Stimulated activated CD4-positive, alpha-beta T cell treated with anti-CD3 and anti-CD28 coated beads, Interleukin-4, amount 100 ng/mL, for 24 hours (primary cell): Measurements from ENCODE around the gene DPM2.
A peak's percentile ranks its signal among the peaks of the same experiment; 100 is the strongest.

Source experiments
- DNase-seq: peaks from one replicate; pipeline ENCODE4 v3.0.0-alpha.2; 2020

Gene DPM2

DNA sequence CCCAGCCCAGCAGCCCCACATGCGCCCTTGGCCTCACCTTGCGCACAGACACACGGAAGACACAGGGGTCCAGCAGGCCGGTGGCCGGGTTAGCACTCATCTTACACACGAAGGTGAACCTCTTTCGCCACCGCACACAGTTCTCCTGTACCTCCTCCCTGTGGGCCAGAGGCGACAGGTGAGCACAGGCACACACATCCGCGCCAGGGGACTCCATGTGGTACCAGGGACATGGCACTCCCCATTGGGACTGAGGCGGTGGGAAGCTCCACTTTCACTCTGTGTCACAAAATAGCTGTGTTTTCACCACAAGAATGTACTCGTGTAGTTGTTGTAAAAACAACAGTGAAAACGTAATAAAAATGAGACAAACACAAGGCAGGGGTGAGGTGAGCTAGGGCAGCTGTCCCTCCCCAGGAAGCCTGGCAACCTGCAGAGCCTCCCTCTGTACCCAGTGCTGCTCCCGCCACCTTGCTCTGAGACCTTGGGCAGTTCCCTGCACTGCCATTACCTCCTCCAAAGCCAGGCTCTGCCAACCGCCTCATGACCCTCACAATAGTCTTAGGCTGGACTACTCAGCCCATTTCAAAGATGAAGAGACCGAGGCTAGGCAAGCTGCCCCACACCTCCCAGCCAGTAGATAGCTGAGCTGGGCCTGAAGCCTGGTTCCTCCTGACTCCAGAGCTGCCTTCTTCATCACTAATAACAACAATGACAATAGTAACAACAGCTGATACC, 16.3 kb upstream of the DPM2 start:
- no peak for DNase-seq

DNA sequence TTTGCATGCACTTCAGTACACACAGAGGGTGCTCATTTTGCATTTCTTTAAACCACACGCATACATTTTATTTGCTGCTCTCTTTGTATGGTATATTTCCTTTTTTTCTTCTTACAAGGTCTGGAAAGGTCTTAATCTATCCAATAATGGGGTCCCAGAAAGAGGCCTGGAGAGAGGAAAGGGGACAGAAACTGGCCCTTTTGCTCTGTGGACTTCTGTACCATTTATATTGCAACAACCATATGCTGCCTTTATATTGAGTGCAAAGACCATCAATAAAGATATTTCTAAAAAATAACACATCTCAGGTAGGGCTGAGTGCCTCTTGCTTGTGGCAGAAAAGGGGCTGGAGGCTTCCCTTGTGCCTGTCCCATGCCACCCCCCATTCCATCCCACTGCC, 15.5 kb upstream of the DPM2 start:
- DNase-seq = no peak

DNA sequence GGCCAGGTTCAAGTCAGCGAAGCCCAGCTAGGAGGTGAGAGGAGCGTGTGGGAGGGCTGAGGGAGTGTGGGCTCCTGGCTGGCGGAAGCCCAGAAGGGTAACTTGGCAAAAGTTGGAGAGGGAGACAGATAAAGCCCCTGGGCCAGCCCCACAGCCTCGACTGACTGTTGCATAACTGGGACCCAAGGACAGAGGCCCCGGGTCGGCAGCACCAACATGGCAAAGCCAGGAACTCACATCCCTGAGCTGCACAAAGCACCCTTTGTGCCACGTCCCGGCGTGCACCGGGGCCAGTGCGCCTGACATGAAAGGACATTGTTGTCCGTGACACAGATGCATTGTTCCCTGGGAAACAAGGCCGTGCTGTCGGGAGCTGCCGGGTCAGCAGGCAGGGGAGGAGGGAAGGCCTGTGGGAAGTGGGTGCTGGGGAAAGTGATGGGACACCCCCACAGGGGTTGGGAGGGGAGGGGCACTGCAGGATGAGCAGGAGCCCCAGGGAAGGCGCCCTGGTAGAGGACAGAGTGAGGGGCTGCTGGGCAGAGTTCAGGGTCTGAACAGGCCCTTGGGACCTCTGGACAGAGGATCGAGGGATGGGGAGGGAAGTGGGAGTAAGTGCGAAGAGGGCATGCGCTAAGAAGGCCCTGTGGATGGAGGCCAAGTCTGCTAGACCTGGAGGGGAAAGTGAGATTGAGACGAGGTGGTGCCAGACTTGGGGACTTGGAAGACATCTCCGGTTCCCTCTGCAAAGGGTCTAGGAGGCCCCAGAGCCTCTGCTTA, 13.0 kb upstream of the DPM2 start:
- DNase-seq = no peak

DNA sequence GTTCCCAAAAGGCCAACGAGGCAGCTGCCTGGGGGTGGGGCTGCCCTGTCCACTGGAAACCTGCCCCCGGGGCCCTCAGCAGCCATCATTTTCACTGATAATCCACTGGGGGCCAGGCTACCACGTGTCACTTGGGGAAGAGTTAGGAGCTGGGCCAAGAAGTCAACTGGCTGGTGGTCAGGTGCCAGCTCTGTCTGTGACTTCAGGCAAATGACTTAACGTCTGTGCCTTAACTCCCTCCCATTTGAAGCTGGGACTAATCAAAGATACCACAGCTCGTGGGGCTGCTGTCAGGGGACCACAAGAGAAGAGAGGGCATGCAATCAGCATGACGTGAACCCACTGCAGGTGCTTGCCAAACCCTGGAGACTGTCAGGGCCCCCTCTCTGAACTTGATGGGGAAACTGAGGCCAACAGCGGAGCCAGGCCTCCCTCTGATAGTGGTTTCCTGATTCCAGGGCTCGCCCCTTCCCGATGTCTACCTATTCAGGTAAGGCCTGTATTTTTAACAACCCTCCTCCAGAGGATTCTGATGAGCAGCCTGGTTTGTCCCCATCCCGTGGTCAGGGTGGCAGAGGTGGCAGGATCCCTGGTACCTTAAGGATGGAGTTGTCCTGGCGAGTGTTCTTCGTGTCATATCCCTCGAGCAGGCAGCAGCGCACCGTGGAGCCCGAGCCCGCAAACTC, 12.3 kb upstream of the DPM2 start:
- DNase-seq = no peak

DNA sequence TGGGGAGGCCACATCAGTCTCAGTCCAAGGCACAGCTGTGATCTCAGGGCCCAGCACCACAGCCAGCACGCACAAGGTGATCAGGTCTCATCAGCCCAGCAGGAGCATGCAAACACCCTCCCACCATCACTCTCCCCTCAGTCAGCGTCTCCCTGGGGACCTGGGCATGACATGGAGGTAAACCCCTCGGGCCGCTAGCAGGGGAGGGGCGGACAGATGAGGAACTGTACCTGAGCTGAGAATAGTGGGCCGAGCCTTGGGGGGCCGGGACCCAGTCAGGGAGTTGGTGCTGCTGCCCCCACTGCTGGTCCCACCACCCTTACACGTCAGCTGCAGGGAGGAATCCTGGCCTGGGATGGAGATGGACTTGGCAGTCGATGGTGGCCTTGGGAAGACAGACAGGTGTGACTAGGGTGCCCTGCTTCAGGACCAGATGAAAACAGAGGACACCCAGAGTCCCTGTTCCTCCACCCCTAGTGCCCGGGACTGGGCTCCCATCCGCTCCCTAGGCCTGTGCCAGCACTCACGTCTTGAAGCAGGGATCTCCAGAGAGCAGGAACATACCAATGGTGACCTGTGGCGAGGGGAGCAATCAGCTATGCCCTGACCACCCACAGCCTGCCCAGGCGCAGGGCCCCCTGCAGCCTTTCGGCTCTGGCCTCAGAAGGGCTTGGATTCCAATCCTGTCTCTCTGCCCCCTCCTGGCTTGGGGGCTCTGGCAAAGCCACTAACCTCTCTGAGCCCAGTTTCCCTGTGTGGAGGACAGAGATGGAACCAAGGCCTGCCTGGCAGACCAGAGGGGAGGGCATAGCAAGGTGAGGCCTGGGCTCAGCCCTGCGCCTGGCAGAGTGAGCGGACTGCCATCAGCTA, 10.4 kb upstream of the DPM2 start:
- DNase-seq = no peak

DNA sequence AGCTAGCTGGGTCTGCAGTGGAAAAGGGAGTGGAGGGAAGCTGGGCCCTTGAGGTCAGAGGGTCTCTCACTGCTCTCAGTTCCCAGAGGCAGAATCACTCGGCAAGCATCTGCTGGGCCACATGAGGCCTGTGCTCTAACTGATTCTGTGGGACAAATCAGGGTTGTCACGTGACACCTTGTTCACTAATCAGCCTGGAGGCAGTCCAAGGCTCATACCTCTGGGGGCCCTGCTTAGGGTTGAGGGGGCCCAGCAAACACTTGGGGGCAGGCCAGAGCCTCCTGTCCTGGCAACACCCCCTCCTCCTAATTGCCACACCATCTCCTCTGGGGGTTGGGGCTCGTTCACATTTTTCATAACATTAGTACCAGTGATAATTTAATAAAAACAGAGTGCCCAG, 9.1 kb upstream of the DPM2 start:
- DNase-seq = no peak

DNA sequence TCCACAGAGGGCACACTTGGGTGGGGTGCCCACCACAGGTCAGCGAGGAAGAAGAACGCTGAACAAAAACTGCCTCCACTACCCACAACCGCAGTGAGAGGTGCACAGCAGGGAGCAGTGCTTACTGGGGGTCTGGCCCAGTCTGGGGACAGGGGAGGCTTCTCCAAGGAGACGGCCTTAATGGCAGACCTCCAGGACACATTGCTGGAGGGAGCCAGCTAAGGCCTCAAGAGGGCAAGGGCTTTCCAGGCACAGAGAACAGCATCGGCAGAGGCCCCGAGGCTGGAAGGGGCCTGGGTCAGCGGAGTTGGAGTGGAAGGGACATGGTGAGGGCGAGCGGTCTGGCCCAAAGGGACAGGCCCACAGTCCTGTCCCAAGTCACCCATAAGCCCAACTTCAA, 8.3 kb upstream of the DPM2 start:
- DNase-seq = no peak

DNA sequence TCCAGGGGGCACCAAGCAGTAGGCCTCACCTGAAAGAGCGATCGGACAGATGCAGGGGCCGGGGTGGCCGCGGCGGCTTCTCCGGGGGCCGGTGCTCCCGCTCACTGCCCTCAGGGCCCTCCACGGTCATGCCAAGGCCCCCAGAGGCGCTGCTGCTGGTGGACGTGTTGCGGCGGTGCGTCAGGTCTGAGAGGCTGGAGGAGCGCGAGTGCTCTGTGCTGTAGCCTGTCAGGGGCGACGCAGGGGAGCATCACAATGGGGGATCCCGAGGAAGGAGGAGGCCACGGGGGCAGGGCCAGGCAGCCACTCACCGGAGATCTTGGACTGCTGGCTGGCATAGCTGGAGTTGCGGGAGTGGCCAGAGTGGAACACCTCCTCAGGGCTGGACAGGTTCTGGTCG, 7.7 kb upstream of the DPM2 start:
- no peak for DNase-seq

DNA sequence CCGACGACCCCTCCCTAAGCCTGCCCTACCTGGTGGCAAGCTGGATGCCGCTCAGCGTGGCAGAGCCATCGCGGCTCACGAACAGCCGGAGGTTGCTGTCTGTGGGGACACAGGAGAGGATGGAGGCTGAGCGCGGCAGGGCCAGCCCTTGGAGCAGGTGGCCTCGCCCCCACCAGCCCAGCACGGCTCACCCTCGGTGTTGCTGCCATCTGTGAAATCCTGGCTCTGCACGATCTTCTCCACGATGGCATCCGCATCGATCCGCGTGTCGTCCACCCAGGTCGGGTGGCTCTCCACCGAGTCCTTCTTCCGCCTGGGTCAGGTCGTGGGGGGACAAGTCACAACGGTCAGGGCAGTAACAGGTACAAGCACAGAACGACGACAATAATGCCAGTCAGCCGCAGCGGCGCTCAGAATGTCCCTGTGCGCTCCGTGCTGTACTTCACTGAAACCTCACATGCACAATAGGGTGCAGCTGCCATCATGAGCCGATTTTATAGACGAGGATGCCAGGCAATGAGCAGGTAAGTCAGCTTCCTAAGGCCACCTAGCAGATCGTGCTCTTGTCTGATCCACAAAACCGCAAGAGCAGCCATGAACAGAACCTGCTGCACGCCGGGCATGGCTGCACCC, 7.0 kb upstream of the DPM2 start:
- DNase-seq = no peak

DNA sequence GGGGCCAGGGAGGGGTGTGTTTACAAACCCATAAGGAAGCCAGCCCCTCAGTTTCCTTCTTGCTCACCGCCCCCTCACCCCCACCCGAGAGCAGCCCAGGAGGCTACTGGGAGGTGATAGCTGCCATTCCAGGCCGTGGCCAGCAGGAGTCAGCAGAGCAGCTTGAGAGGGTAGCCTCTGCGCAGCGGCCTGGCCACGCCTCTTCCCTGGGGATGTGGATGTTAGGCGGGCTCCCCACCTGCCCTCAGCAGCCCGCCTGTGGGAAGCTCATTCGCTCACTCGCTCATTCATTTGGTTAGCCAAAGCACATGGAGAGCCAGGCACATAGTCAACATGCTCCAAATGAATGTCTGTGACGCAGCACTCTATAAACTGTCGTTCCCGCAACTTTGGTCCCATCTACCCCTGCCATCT, 6.1 kb upstream of the DPM2 start:
- peak; percentile 87 for DNase-seq

DNA sequence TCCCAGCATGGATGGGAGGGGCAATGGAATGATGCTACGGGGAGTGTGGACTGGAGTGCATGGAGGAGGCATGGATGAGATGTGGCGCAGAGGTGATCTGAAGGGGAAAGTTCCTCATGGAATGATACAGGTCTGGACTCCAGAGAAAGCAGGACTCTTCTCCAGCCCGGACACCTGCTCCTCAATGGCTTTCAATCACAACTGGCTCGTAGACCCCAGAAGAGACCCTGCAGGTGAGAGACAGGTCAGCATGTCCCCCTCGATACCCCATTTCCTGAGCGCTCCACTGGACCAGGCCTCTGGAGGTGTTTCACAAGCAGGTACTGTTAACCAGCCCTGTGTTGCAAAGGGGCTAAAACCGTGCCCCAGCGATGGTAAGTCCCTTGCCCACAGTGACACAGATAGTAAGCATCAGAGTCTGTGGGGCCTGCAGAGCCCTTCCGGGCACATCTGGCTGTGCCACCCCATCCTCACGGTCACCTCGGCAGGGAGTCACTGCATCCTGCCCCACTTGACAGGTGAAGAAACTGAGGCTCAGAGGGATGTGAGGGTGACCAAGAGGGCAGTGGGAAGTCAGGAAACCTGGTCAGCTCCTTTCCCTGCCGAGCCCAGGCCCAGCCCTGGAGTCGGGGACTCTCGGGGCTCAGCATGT, 5.5 kb upstream of the DPM2 start:
- DNase-seq = no peak

DNA sequence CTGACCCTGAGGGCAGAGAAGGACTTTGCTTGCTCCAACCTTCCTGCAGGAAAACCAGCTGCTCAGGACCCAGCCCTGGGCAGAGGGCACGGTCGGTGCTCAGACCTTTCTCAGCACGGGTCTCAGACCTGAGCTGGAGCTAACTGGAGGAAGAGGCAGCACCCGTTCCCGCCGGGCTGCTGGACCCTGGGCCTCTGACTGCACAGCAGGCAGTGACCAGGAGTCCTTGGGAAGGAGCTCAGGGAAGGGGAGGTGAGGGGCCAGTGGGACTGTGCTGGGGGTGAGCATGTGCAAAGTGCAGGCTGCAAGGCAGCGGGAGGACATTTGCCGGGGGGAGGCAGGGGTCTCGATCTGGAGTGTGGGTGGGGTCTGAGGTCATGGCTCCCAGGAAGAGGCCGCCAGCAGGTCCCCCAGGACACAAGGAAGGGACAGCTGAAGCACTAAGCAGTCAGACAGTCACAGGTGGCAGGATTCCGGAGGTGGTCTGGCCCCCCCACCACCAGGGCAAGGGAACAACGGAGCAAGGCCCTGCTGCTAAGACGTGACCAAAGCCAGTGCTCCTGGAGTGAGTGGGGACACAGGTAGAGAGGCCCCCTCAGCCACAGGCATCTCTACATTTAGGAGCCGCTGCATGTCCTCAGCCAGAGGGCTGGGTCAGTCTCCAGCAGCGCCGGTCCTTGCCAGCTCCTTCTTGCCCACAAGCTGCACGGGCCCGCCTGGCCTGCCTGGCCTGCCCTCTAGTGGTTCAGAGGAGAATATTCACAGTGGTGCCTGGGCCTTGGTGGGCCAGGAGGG, 4.8 kb upstream of the DPM2 start:
- peak; percentile 58 for DNase-seq

DNA sequence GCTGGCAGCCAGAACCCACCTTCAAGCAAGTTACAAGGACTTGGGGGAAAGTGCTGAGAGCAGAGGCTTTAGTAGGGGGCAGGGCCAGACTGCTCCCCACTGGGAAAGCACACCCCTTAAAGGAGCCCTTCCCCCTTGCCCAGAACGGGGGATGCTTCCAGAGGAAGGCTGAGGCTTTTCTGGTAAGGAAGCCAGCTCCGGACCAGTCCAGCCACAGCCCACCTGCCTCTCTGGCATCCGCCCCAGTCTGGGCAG, 4.2 kb upstream of the DPM2 start:
- no peak for DNase-seq

DNA sequence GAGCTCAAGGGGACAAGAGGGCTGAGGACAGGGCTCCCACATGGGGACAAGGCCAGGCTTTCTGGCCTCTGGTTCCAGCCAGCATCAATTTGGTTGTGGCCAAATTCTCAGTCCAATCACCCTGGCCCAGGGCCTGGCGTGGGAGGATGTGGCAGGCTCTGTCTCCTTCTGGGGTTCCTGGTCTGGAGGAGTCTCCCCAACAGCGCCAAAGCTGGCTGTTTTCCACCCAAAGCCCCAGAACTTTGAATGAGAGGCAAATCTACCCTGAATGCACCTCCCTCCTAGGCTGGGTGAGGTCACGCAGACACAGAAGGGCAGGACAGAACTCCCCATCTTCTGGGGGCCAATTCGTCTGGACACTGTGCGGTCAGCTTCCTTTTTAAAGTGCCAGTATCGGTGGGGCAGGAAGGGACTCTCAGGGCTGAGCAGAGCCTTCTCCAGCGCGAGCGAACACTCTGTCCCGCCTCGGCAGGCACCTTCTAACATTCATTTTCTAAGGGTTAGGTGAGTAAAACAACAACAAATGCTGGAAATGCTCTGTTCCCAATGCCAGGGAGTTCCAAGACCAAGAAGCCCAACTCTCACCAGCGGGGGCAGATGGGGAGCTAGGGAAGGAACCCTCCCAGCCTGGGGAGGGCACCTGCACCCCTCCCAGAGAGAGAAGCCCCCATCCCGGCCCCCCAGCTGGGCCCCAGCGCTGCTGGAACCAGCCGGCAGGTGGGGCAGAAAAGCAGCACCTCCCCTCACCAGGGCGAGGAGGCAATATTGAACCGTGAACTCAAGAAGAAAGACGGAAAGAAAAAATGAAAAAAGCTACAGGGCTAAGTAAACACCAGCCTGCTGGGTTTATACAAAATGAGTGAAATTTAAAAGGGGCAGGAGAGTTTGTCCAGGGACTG, 3.7 kb upstream of the DPM2 start:
- no peak for DNase-seq

DNA sequence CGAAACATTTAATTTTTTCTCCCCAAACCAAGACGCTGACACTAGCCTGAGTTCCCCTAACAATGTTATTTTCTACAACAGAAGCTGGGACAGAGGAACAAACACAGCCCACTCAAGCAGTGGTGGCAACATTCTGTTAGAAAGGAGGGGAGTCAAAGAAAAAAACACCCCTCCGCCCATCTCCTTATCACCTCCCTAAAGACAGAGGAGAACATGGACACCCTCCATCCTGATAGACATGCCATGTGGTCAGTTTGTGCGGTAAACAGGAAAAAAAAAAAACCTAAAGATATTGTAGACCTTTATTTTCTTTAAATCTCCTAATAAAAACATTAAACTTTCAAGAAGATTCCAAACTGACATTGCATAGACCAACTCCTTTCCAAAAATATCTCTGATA, 2.9 kb upstream of the DPM2 start:
- no peak for DNase-seq

DNA sequence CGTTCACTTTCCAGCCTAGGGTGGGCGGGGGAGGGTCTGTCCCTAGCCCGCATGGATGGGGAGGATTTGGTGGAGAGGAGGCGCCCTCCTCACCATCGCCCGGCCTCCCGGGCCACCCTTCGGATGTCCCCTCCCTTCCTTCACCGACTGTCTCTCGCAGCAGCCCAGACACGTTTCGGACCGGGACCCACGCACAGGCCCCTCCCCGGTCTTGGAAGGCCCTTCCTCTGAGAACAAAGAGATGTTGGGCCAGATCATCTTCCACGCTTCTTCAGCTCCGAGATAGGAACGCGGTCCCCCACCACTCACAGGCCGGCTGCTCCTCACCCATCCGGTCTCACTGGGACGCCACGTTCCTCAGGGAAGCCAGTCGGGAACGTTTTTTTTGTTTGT, 640 bp upstream of the DPM2 start:
- DNase-seq = no peak

DNA sequence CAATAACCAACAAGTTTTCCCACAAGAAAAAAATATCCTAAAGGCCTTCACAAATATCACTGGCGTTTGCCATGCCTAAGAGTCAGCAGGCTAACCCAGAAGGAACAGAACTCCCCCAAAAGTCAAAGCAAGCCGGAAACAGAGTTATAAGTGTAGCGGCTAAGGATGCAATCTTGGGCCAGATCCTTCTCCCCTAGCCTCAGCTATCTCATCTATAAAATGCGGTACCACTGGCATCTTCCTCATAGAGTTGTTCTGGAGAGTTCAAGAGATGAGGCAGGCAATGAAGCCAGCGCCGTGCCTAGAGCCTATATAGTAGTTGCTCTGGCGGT, 632 bp downstream of the DPM2 start:
- DNase-seq = no peak

DNA sequence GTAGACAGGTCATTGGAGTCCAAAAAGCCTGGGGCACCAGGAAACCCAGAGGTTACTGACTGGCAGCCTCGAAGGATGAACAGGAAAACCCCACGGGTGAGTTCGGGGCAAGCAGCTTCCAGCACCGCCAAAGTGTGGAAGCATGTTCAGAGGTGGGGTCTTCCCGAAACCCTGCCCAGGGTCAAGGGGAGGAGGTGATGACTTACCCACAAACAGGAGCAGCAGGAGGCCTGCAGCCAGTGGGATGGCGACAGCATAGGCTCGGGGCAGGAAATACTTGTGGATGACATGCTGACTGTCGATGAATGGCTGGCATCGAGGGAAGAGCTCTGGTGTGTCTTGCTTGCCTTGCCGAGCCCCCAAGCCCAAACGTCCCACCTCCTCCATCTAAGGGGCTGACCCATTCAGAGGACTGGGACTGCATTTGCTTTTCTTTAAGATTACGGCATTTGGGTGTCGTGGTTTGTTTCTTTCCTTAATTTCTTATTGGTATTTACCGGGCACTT, 1.3 kb downstream of the DPM2 start:
- DNase-seq = no peak

DNA sequence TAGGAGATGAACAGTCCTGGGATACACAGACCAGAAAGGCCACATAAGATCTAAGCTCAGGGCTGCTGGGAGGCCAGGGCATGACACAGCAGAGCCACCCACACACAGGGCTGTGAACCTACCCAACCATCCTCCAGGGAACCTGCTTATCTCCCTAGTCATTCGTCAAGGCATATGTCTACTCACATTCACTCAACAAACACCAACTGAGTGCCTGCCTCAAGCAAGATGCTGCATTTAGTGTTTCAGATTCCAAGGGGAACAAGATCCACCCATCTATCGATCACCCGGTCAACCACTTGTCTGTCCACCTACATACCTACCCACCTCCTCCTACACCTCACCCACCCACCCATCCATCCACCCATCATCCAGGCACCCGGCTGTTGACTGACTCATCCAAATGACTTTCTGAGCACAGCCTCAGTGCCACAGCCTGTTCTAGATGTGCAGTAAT, 1.9 kb downstream of the DPM2 start:
- DNase-seq = no peak

DNA sequence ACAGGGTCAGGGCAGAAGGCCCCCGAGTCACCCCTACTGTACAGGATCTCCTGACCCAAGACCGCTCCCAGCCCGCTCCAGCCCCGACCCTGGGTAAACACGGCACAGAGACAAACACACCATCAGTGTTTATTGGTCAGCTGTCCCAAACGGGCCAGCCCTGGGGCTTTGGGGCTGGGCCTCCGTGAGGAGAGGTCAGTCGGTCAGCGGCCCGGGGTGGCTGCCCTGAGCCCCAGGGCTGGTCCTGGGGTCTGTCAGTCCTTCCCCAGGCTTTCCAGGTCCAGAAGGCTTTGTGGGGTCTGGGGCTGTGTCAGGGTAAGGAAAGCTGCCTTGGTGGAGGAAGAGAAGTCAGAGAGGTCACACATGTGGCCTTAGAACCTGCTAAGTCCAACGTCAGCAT, 2.7 kb downstream of the DPM2 start:
- DNase-seq = no peak
